IPS-15b (cell line): Measurements from ENCODE around the gene BCL2L11.

Experiments
- H3K27me3 ChIP-seq: one replicate; pipeline ENCODE4 v1.6.1; 2013; ENCODE audit warnings: low read length; ENCODE audit not compliant: control insufficient read depth, insufficient read depth
- H3K36me3 ChIP-seq: one replicate; pipeline ENCODE4 v1.6.1; 2013; ENCODE audit warnings: low read length; ENCODE audit not compliant: control insufficient read depth, insufficient read depth
- H3K4me1 ChIP-seq: one replicate; pipeline ENCODE4 v1.6.1; 2013; ENCODE audit warnings: mild to moderate bottlenecking, low read length; ENCODE audit not compliant: control insufficient read depth, insufficient read depth
- H3K4me3 ChIP-seq: one replicate; pipeline ENCODE4 v1.5.1; 2013; ENCODE audit warnings: low read depth, low read length
- H3K9ac ChIP-seq: one replicate; pipeline ENCODE4 v1.6.1; 2013; ENCODE audit warnings: low read depth, mild to moderate bottlenecking, low read length
- H3K9me3 ChIP-seq: one replicate; pipeline ENCODE4 v1.6.1; 2013; ENCODE audit warnings: mild to moderate bottlenecking, low read length; ENCODE audit not compliant: control insufficient read depth, insufficient read depth

The BCL2L11 gene

DNA sequence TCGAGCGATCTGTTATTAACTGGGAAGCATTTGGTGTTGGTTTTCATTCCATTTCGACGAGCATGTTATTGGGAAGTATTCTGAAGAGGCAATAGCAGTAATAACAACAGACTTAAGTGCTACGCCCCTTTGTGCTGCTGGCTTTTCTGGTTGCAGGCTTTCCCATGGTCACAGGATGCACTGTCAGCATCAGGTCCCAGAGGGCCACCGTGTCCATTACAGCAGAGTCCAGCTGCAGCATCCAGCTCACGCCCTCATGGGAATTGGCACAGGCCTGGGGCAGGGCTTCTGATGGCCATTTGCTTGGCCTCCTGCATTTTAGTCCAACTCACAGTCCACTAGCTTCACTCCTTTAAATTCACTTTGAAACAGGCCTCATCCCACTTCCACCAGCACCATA, 44.4 kb downstream of the BCL2L11 start:
- Histone ChIP-seq H3K9me3 (no peaks in the 10 kb centered on the region), H3K4me1 (peaks cover 25% of the 10 kb centered on the region), H3K4me3 (no peak overlapping the region), H3K27me3 (no peaks in the 10 kb centered on the region), H3K36me3 (peaks cover 23% of the 10 kb centered on the region), H3K9ac (no peak overlapping the region)

DNA sequence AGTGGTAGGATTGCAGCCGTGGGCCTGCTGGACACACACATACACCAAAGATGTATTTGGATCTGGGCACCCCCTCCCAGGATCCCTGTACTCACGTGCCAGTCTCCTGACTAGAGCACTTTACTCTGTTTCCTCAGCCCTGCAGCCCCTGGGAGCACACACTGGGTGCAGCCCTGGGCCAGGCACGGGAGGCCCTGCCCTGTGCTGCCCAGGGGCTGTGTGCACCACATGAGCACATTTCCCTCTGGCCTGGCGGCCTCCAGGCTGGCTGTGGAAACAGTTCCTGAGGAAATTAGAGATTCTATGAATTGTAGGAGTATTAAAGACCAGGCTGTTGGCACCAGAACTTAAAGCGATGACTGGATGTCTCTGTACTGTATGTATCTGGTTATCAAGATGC, 45.4 kb downstream of the BCL2L11 start:
- Histone ChIP-seq H3K4me3 (no peak overlapping the region), H3K4me1 (peaks cover 25% of the 10 kb centered on the region), H3K36me3 (peaks cover 23% of the 10 kb centered on the region), H3K27me3 (no peaks in the 10 kb centered on the region), H3K9me3 (no peaks in the 10 kb centered on the region), H3K9ac (no peak overlapping the region)

GRCh38 chr2:111167076-111167862, 46.6 kb downstream of the BCL2L11 start:
- Histone ChIP-seq H3K27me3 (no peaks in the 10 kb centered on the region), H3K9me3 (no peaks in the 10 kb centered on the region), H3K9ac (no peak overlapping the region), H3K36me3 (peaks cover 21% of the 10 kb centered on the region), H3K4me3 (no peak overlapping the region), H3K4me1 (peaks cover 25% of the 10 kb centered on the region)

GRCh38 chr2:111167863-111168162, 47.1 kb downstream of the BCL2L11 start:
- no peaks in the 10 kb centered on the region for H3K9me3 ChIP-seq
- H3K27me3 ChIP-seq, result no peaks in the 10 kb centered on the region
- H3K36me3 ChIP-seq, result peaks cover 16% of the 10 kb centered on the region
- H3K4me3 ChIP-seq, result no peak overlapping the region
- H3K9ac ChIP-seq, result no peak overlapping the region
- peaks cover 20% of the 10 kb centered on the region for H3K4me1 ChIP-seq

DNA sequence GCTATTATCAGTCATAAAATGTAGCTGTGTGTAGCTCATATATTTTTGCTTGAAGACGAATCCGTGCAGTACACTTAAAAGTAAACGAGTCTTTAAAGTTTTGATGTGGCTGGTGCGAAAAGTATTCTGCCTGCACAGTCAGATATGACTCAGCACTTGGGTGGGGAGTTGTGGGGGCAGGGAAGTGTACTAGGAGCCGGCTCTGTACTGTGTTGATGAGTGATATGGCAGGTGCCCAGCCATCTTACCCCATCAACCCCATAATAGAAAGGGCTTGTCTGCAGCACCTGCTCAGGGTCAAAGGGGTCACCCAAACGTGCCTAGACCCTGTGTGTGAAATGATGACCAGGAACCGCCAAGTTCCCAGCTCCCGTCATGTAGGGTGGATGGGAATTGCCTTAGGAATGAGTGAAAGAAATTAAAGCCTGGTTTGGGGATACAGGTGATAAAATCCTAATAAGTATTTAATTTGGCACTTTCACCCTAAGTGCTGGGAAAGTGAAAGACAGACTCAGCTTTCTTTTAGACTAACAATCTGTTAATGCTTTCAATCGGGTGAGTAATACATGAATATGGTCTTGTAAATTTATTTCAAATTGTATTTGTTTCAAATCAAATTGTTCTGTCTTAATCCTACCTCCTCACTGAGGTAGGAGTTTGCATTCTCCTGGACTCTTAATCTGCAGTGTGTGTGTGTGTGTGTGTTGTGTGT, 48.0 kb downstream of the BCL2L11 start:
- H3K36me3 ChIP-seq, result peaks cover 13% of the 10 kb centered on the region
- no peak overlapping the region for H3K4me3 ChIP-seq
- no peaks in the 10 kb centered on the region for H3K27me3 ChIP-seq
- H3K4me1 ChIP-seq, result peaks cover 11% of the 10 kb centered on the region
- no peak overlapping the region for H3K9ac ChIP-seq
- H3K9me3 ChIP-seq, result no peaks in the 10 kb centered on the region

GRCh38 chr2:111169268-111169667, 48.6 kb downstream of the BCL2L11 start:
- H3K4me3 ChIP-seq, result no peak overlapping the region
- no peak overlapping the region for H3K9ac ChIP-seq
- no peaks in the 10 kb centered on the region for H3K9me3 ChIP-seq
- H3K27me3 ChIP-seq, result no peaks in the 10 kb centered on the region
- H3K36me3 ChIP-seq, result peaks cover 13% of the 10 kb centered on the region
- peaks cover 9% of the 10 kb centered on the region for H3K4me1 ChIP-seq

GRCh38 chr2:111169924-111170323, 49.2 kb downstream of the BCL2L11 start:
- H3K4me3 ChIP-seq, result no peak overlapping the region
- no peak overlapping the region for H3K9ac ChIP-seq
- no peaks in the 10 kb centered on the region for H3K27me3 ChIP-seq
- H3K9me3 ChIP-seq, result no peaks in the 10 kb centered on the region
- peaks cover 9% of the 10 kb centered on the region for H3K4me1 ChIP-seq
- H3K36me3 ChIP-seq, result peaks cover 11% of the 10 kb centered on the region

DNA sequence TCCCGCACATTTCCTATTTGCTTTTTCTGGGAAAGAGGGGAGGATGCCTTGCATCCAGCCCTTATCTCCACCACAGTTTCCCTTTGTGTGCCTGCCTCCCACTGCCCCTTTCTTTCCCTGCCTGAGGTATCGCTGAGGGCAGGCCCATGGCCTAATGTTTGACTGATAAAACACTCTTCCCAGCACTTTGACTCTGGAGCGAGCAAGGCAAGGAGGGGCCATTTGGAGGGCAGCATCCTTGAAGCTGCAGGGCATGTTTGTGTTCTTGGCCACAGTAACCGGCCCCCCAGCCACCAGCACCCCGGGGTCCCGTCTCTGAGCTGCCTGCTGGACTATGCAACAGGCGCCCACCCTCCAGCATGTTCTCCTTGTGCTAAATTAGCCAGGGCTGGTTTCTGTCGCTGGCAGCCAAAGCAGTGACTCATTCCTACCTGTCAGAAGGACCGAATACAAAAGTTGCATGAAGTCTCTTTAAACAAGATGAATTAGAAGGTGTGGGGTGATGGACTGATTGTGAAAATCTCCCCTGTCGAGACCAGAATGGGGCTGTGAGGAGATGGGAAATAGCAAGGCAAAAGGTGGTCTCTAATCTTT, 50.7 kb downstream of the BCL2L11 start:
- Histone ChIP-seq H3K4me1 (peaks cover 9% of the 10 kb centered on the region), H3K36me3 (no peaks in the 10 kb centered on the region), H3K9ac (no peak overlapping the region), H3K9me3 (no peaks in the 10 kb centered on the region), H3K4me3 (no peak overlapping the region), H3K27me3 (no peaks in the 10 kb centered on the region)

- Histone ChIP-seq H3K9me3 (no peaks in the 10 kb centered on the region), H3K9ac (no peak overlapping the region), H3K36me3 (no peaks in the 10 kb centered on the region), H3K27me3 (no peaks in the 10 kb centered on the region), H3K4me3 (no peak overlapping the region), H3K4me1 (peaks cover 7% of the 10 kb centered on the region)
Measured at GRCh38 chr2:111172666-111173065, 52.0 kb downstream of the BCL2L11 start.

DNA sequence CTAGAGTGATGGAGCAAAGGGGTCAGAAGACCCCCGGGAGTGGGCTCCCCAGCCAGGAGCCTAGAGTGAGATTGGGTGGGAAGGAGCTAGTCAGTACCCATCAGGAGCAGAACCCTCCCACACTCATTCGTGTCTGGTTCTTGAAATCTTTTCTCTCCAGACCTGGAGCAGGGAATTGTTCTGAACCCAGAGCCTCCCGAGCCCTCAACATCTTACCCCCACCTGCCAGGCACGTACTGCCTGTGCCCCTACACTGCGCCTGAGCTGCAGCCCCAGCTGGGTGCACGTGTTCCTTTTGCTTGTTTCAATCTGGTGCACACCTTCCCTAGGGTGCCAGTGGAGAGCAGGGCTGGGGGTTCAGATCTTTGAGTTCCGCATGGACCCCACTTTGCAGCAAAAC, 52.6 kb downstream of the BCL2L11 start:
- Histone ChIP-seq H3K9me3 (no peaks in the 10 kb centered on the region), H3K9ac (no peak overlapping the region), H3K4me3 (no peak overlapping the region), H3K27me3 (no peaks in the 10 kb centered on the region), H3K36me3 (no peaks in the 10 kb centered on the region), H3K4me1 (peaks cover 5% of the 10 kb centered on the region)

DNA sequence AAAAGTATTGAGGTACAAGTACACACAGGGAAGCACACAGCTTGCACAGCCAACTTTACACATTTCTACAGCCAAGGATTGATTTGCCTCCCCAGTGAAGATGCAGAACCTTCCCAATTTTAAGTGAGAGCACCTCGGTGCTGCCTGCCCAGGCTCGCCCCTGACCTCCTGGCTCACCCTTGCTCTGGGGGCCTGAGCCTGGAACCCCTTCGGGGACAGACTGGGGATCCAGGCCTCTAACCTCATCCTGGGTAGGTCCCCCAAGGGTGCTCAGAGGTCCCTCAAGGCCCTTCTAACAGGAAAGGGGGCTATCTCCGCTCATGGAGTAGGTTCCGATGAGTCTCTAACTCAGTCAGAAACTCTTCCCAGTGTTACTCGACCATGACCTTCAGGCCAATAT, 53.1 kb downstream of the BCL2L11 start:
- Histone ChIP-seq H3K4me3 (no peak overlapping the region), H3K27me3 (no peaks in the 10 kb centered on the region), H3K9me3 (no peaks in the 10 kb centered on the region), H3K4me1 (peaks cover 5% of the 10 kb centered on the region), H3K9ac (no peak overlapping the region), H3K36me3 (no peaks in the 10 kb centered on the region)

- no peaks in the 10 kb centered on the region for H3K36me3 ChIP-seq
Measured at GRCh38 chr2:111175615-111176014, 54.9 kb downstream of the BCL2L11 start.

More at GRCh38 chr2:111175615-111176014, 54.9 kb downstream of the BCL2L11 start:
- Histone ChIP-seq H3K9me3 (no peaks in the 10 kb centered on the region), H3K9ac (no peak overlapping the region), H3K27me3 (no peaks in the 10 kb centered on the region), H3K4me3 (no peak overlapping the region), H3K4me1 (peaks cover 5% of the 10 kb centered on the region)
